ENCODE measurements around the gene HADHA.

- TF ChIP-seq CTCF (IDR thresholded peaks at IDR 0.05; ENCODE audit: insufficient read depth, low read length) = no peak
- TF ChIP-seq POLR2AphosphoS5 (IDR thresholded peaks at IDR 0.05; ENCODE audit: low read depth) = no peak; the same call in 1 of the 2 replicates
Measured at GRCh38 chr2:26245231-26245732, 850 bp upstream of the HADHA start.

All from HL-60 (cell line).